Stomach (tissue), 9 donors: ENCODE data around the gene FAXC. TPM values are rescaled to one million over a fixed set of nuclear protein-coding genes. Genes with fewer than 3 reads are reported as not detected.
A peak's percentile ranks its signal among the peaks of the same experiment; 100 is the strongest.

Source experiments
- DNase-seq, 2 donors: peaks; one replicate each; pipeline versions ENCODE4 v3.0.0 to v3.0.0-alpha.2; 2013 to 2019
- H3K27ac ChIP-seq, 5 donors: fragments of 200-600 bp in 4 of 5; sonication (generic) in 4 of 5; one replicate each; pipeline ENCODE4 v1.5.1; 2013 to 2019; ENCODE audit warnings: mild to moderate bottlenecking in 1 of 5, moderate library complexity in 1 of 5
- H3K27me3 ChIP-seq, 3 donors: fragments of 200-600 bp; sonication (generic); one replicate each; pipeline ENCODE4 v1.5.1; 2017 to 2019; ENCODE audit warnings: mixed run types in 1 of 3
- H3K36me3 ChIP-seq, 4 donors: fragments of 200-600 bp; sonication (generic); 1 replicate in 3 of 4; 2 replicates in 1 of 4; pipeline ENCODE4 v1.5.1; 2016 to 2019
- H3K4me1 ChIP-seq, 4 donors: fragments of 200-600 bp; sonication (generic); one replicate each; pipeline ENCODE4 v1.5.1; 2016 to 2019
- H3K4me3 ChIP-seq, 4 donors: fragments of 200-600 bp; sonication (generic) in 3 of 4; one replicate each; pipeline ENCODE4 v1.5.1; 2016 to 2019; ENCODE audit warnings: mild to moderate bottlenecking in 1 of 4
- H3K9me3 ChIP-seq, 4 donors: fragments of 200-600 bp; sonication (generic); one replicate each; pipeline ENCODE4 v1.5.1; 2016 to 2019
- CTCF ChIP-seq, 7 experiments: fragments of 450-650 bp in 4 of 7; fragments of 200-600 bp in 3 of 7; sonication (generic) in 3 of 7; IDR thresholded peaks; one replicate each; pipeline ENCODE4 v1.5.1; 2016 to 2019; ENCODE audit warnings: antibody characterized with exemption in 7 of 7, control low read depth in 2 of 7, mild to moderate bottlenecking in 1 of 7
- EP300 ChIP-seq: sonication (generic); formaldehyde crosslinking; IDR thresholded peaks from one replicate; pipeline ENCODE4 v1.6.1; 2017; ENCODE audit warnings: antibody characterized with exemption
- POLR2A ChIP-seq, 4 donors: fragments of 450-650 bp; IDR thresholded peaks; one replicate each; pipeline ENCODE4 v1.6.1; 2016; ENCODE audit warnings: antibody characterized with exemption in 4 of 4, control low read depth in 2 of 4, mild to moderate bottlenecking in 1 of 4, moderate library complexity in 1 of 4
- POLR2AphosphoS5 ChIP-seq, 3 donors: sonication (generic); formaldehyde crosslinking; IDR thresholded peaks; one replicate each; pipeline ENCODE4 v1.6.1; 2016; ENCODE audit warnings: antibody characterized with exemption in 3 of 3
- WGBS, 5 donors: extraction: QIAGEN DNeasy Blood & Tissue Kit in 3 of 5; methylation state at CpG; one replicate each; pipeline versions ENCODE4 v1.1.5 to v1.1.7; 2013 to 2018; 5-methylcytosine and 5-hydroxymethylcytosine counted together
- intact Hi-C: fragments of 100-400 bp; cut with DNase I; formaldehyde crosslinking; loops from one replicate; pipeline ENCODE4 v1.15.1; 2023; ENCODE audit warnings: low total_unique reads
- polyA plus RNA-seq, 3 donors: library from polyadenylated mRNA; stranded (reverse); fragments of 200-250 nt; gene quantifications; one replicate each; pipeline ENCODE4 v1.2.3, GENCODE V29; 2013
- total RNA-seq, 5 donors: library from RNA; depleted of rRNA; stranded (reverse); fragments of >200 nt; gene quantifications; one replicate each; pipeline versions ENCODE4 v1.1.0 to v1.2.3, GENCODE V29; 2014 to 2016
- donor health status: healthy with polysubstance abuse.
- donor health status: Bipolar disorder and iron deficiency.
- donor health status: healthy.

FAXC gene
- total and polyA plus RNA-seq, 8 donors: 2.2 to 186 (median 7.7) TPM; not detected in 1

GRCh38 chr6:99289701-99290100 lies 59.8 kb downstream of the FAXC start:
- peaks cover 0 to 10% (median 5%) of the 10 kb centered on the region in 4 donors for H3K36me3 ChIP-seq
- H3K27ac ChIP-seq: no peak overlapping the region
- DNase-seq: no peak
- no peaks in the 10 kb centered on the region for H3K9me3 ChIP-seq
- H3K4me3 ChIP-seq: no peak overlapping the region
- no peak for TF ChIP-seq CTCF (IDR thresholded peaks at IDR 0.05)
- no peak for TF ChIP-seq POLR2AphosphoS5 (IDR thresholded peaks at IDR 0.05)
- no peak for TF ChIP-seq EP300
- TF ChIP-seq POLR2A (IDR thresholded peaks at IDR 0.05): no peak
- intact Hi-C loops: no loop called here
- H3K4me1 ChIP-seq: peaks cover 0 to 13% (median 0%) of the 10 kb centered on the region in 4 donors
- WGBS, 5 donors: 31 to 56% (median 43%) methylated on average over 2 of the region's 2 CpGs
- H3K27me3 ChIP-seq: no peaks in the 10 kb centered on the region

GRCh38 chr6:99288668-99289067 lies 60.8 kb downstream of the FAXC start:
- WGBS, 5 donors: 82 to 99% (median 90%) methylated on average over 4 of the region's 4 CpGs

GRCh38 chr6:99287523-99287922 lies 62.0 kb downstream of the FAXC start:
- Histone ChIP-seq H3K36me3 (peaks cover 0 to 10% (median 5%) of the 10 kb centered on the region in 4 donors), H3K9me3 (no peaks in the 10 kb centered on the region), H3K4me1 (peaks cover 0 to 13% (median 0%) of the 10 kb centered on the region in 4 donors), H3K27ac (no peak overlapping the region), H3K27me3 (no peaks in the 10 kb centered on the region), H3K4me3 (no peak overlapping the region)
- TF ChIP-seq EP300 (no peak), POLR2AphosphoS5 (IDR thresholded peaks at IDR 0.05) (no peak), POLR2A (IDR thresholded peaks at IDR 0.05) (no peak), CTCF (IDR thresholded peaks at IDR 0.05) (no peak)
- intact Hi-C loops: no loop called here
- DNase-seq: no peak
- WGBS, 5 donors: 60 to 77% (median 72%) methylated on average over 2 of the region's 2 CpGs

More at GRCh38 chr6:99288668-99289067, 60.8 kb downstream of the FAXC start:
- Histone ChIP-seq H3K4me3 (no peak overlapping the region), H3K36me3 (peaks cover 0 to 10% (median 5%) of the 10 kb centered on the region in 4 donors), H3K27ac (no peak overlapping the region), H3K27me3 (no peaks in the 10 kb centered on the region), H3K4me1 (peaks cover 0 to 13% (median 0%) of the 10 kb centered on the region in 4 donors), H3K9me3 (no peaks in the 10 kb centered on the region)
- intact Hi-C loops: no loop called here
- DNase-seq: no peak
- TF ChIP-seq EP300 (no peak), CTCF (IDR thresholded peaks at IDR 0.05) (no peak), POLR2AphosphoS5 (IDR thresholded peaks at IDR 0.05) (no peak)

GRCh38 chr6:99285881-99286280 lies 63.6 kb downstream of the FAXC start:
- intact Hi-C loops: no loop called here
- no peak for TF ChIP-seq CTCF (IDR thresholded peaks at IDR 0.05)
- TF ChIP-seq EP300: no peak
- no peak for TF ChIP-seq POLR2A (IDR thresholded peaks at IDR 0.05)
- no peak for TF ChIP-seq POLR2AphosphoS5 (IDR thresholded peaks at IDR 0.05)
- Histone ChIP-seq H3K4me1 (peaks cover 0 to 13% (median 0%) of the 10 kb centered on the region in 4 donors), H3K27ac (no peak overlapping the region), H3K4me3 (no peak overlapping the region), H3K9me3 (no peaks in the 10 kb centered on the region), H3K36me3 (peaks cover 0 to 6% (median under 1%) of the 10 kb centered on the region in 4 donors), H3K27me3 (no peaks in the 10 kb centered on the region)
- WGBS, 5 donors: 34 to 53% (median 47%) methylated on average over 4 of the region's 4 CpGs
- peak in 1 of 2 donors; percentile 39 for DNase-seq
